ENCODE measurements around the gene NR6A1.
A peak's percentile ranks its signal among the peaks of the same experiment; 100 is the strongest.

The NR6A1 gene

GRCh38 chr9:124474151-124474550 lies 297.0 kb downstream of the NR6A1 start:
- H3K4me1 ChIP-seq (ENCODE audit: control insufficient read depth, insufficient read depth, low read length), result no peaks in the 10 kb centered on the region
- ChIA-PET POLR2A (interaction anchor here (0.6 kb wide), 1 partner anchor 267 kb away, joined by 3 read pairs; no protein-coding TSS in a partner anchor), CTCF (interaction anchor here (0.7 to 1.1 kb wide), 2 partner anchors 25 to 76 kb away, joined by 3 read pairs; no protein-coding TSS in a partner anchor)
- no peaks in the 10 kb centered on the region for H3K9me3 ChIP-seq (ENCODE audit: control insufficient read depth, insufficient read depth, low read depth, low read length)
- no peak overlapping the region for H3K4me3 ChIP-seq (ENCODE audit: low read depth, low read length)
- no peaks in the 10 kb centered on the region for H3K36me3 ChIP-seq (ENCODE audit: control insufficient read depth in 2 of 2, insufficient read depth in 1 of 2, low read length in 2 of 2)
- no peak overlapping the region for H3K27ac ChIP-seq (ENCODE audit: extremely low read depth, low read depth, low read length)
- TF ChIP-seq ZNF16 (tag by site-specific recombination; IDR thresholded peaks at IDR 0.05; ENCODE audit: low read depth) (peak; percentile 86), ZNF157 (tag by site-specific recombination; IDR thresholded peaks at IDR 0.05) (no peak), ZNF776 (tag by site-specific recombination; IDR thresholded peaks at IDR 0.05; ENCODE audit: borderline replicate concordance) (no peak), KLF17 (tag by site-specific recombination; IDR thresholded peaks at IDR 0.05) (no peak)

- ChIA-PET CTCF (interaction anchor here (0.5 kb wide), 1 partner anchor 1125 kb away, joined by 5 read pairs; no protein-coding TSS in a partner anchor), POLR2A (no interaction called here)
- H3K9me3 ChIP-seq (ENCODE audit: control insufficient read depth, insufficient read depth, low read depth, low read length), result no peaks in the 10 kb centered on the region
- no peak overlapping the region for H3K27ac ChIP-seq (ENCODE audit: extremely low read depth, low read depth, low read length)
- no peaks in the 10 kb centered on the region for H3K36me3 ChIP-seq (ENCODE audit: control insufficient read depth in 2 of 2, insufficient read depth in 1 of 2, low read length in 2 of 2)
- no peaks in the 10 kb centered on the region for H3K4me1 ChIP-seq (ENCODE audit: control insufficient read depth, insufficient read depth, low read length)
- no peak overlapping the region for H3K4me3 ChIP-seq (ENCODE audit: low read depth, low read length)
- TF ChIP-seq ZNF843 (tag by site-specific recombination; IDR thresholded peaks at IDR 0.05), result no peak
- TF ChIP-seq ZBTB48 (tag by site-specific recombination; IDR thresholded peaks at IDR 0.05), result no peak
- no peak for TF ChIP-seq ZNF10 (tag by site-specific recombination; IDR thresholded peaks at IDR 0.05)
- TF ChIP-seq ZNF211 (tag by site-specific recombination; IDR thresholded peaks at IDR 0.05; ENCODE audit: low read depth), result no peak
- TF ChIP-seq ZNF140 (tag by site-specific recombination; IDR thresholded peaks at IDR 0.05), result no peak
- TF ChIP-seq ZNF677 (tag by site-specific recombination; IDR thresholded peaks at IDR 0.05), result no peak
- TF ChIP-seq ZSCAN5A (tag by site-specific recombination; IDR thresholded peaks at IDR 0.05), result no peak
- TF ChIP-seq ZNF274 (IDR thresholded peaks at IDR 0.05; ENCODE audit: low read length), result no peak
- no peak for TF ChIP-seq ZNF274 (tag by site-specific recombination; IDR thresholded peaks at IDR 0.05; ENCODE audit: borderline replicate concordance)
- TF ChIP-seq GLI2 (tag by site-specific recombination; IDR thresholded peaks at IDR 0.05; ENCODE audit: borderline replicate concordance, low read depth), result no peak
Observed at GRCh38 chr9:124473310-124473709, 297.8 kb downstream of the NR6A1 start.

DNA sequence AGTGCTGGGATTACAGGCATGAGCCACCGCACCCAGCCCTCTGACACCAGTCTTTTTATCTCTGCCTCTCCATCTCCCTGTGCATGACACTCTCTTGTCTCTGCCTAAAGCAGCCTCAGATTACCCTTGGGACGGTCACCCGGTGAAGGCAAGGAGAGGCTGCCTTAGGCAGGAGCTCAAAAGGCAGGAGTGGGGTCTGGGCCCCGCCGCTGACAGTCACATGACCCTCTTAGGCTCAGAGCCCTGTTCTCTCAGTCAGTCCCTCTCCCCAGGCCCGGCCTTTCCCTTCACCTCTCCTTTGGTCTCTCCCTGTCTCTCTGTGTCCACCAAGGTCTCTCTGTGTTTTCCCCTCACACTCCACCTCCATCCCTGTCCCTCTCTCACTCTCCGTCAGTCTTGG lies 298.3 kb downstream of the NR6A1 start:
- TF ChIP-seq ZFP69B (tag by site-specific recombination; IDR thresholded peaks at IDR 0.05) (0 out of 2 replicates have a peak, but pooled peaks have one; percentile 33), MEIS1 (CRISPR knock-in tag; IDR thresholded peaks at IDR 0.05; ENCODE audit: borderline replicate concordance) (no peak)
- TF ChIP-seq, protein P1, sequence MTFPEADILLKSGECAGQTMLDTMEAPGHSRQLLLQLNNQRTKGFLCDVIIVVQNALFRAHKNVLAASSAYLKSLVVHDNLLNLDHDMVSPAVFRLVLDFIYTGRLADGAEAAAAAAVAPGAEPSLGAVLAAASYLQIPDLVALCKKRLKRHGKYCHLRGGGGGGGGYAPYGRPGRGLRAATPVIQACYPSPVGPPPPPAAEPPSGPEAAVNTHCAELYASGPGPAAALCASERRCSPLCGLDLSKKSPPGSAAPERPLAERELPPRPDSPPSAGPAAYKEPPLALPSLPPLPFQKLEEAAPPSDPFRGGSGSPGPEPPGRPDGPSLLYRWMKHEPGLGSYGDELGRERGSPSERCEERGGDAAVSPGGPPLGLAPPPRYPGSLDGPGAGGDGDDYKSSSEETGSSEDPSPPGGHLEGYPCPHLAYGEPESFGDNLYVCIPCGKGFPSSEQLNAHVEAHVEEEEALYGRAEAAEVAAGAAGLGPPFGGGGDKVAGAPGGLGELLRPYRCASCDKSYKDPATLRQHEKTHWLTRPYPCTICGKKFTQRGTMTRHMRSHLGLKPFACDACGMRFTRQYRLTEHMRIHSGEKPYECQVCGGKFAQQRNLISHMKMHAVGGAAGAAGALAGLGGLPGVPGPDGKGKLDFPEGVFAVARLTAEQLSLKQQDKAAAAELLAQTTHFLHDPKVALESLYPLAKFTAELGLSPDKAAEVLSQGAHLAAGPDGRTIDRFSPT (tag by site-specific recombination; IDR thresholded peaks at IDR 0.05), result no peak
- Histone ChIP-seq H3K27ac (ENCODE audit: extremely low read depth, low read depth, low read length) (no peak overlapping the region), H3K36me3 (ENCODE audit: control insufficient read depth in 2 of 2, insufficient read depth in 1 of 2, low read length in 2 of 2) (no peaks in the 10 kb centered on the region), H3K4me1 (ENCODE audit: control insufficient read depth, insufficient read depth, low read length) (no peaks in the 10 kb centered on the region), H3K4me3 (ENCODE audit: low read depth, low read length) (no peak overlapping the region), H3K9me3 (ENCODE audit: control insufficient read depth, insufficient read depth, low read depth, low read length) (no peaks in the 10 kb centered on the region)
- POLR2A ChIA-PET, result no interaction called here
- CTCF ChIA-PET, result interaction anchor here (0.5 kb wide), 1 partner anchor 1124 kb away, joined by 5 read pairs; no protein-coding TSS in a partner anchor

All from HEK293 (cell line).